ENCODE measurements around the gene RGS6. TPM values are rescaled to one million over a fixed set of nuclear protein-coding genes. Genes with fewer than 3 reads are reported as not detected.

RGS6 gene
- polyA plus RNA-seq, 3 donors: not detected

DNA sequence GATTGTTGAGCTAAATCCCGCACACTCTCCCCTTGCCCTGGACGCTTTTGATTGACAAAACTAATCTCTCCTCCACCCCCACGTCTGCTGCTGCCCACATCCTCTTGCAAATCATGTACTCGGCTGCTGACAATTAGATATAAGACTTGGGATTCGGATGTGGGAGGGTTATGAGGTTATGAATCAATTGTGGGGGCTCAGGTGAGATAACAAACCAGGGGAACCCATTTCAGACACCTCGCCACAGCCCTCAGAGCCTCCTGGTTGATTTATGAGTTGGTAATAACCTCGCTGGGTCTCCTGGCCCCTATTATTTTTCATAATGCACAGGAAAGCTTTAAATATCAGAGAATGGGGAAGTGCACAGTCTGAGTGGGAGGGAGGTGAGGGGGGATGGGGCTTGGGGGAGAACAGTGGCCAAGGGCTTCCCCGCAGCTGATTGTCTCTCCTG lies 511.8 kb downstream of the RGS6 start:
- H3K9ac ChIP-seq (ENCODE audit: insufficient read depth, low read length, poor library complexity, severe bottlenecking): no peak overlapping the region
- no CpG with 5 or more reads among the region's 8 CpGs for WGBS (ENCODE audit: insufficient coverage)
- H3K4me1 Mint-ChIP-seq: peaks cover 22% of the 10 kb centered on the region
- no peaks in the 10 kb centered on the region for H3K9me3 ChIP-seq (replicated peaks in 1 of 2; ENCODE audit: control insufficient read depth in 1 of 2, insufficient read depth in 1 of 2, low read length in 2 of 2)
- peak overlapping the region in 1 of 3 experiments; percentile 48 for H3K4me3 ChIP-seq (replicated peaks in 1 of 3; ENCODE audit: low read depth in 2 of 3, low read length in 3 of 3)
- no peak for DNase-seq
- H2AFZ ChIP-seq (ENCODE audit: insufficient read depth, low read depth, low read length, poor library complexity, severe bottlenecking): peak overlapping the region; percentile 52
- no peaks in the 10 kb centered on the region for H3K79me2 ChIP-seq (ENCODE audit: insufficient read depth, low read length)
- H4K20me1 ChIP-seq (ENCODE audit: insufficient read depth, low read length): no peaks in the 10 kb centered on the region
- H3K27me3 Mint-ChIP-seq (ENCODE audit: low read depth in 3 of 3): peaks cover 0 to 9% (median 6%) of the 10 kb centered on the region in 3 donors
- TF ChIP-seq, protein P1, sequence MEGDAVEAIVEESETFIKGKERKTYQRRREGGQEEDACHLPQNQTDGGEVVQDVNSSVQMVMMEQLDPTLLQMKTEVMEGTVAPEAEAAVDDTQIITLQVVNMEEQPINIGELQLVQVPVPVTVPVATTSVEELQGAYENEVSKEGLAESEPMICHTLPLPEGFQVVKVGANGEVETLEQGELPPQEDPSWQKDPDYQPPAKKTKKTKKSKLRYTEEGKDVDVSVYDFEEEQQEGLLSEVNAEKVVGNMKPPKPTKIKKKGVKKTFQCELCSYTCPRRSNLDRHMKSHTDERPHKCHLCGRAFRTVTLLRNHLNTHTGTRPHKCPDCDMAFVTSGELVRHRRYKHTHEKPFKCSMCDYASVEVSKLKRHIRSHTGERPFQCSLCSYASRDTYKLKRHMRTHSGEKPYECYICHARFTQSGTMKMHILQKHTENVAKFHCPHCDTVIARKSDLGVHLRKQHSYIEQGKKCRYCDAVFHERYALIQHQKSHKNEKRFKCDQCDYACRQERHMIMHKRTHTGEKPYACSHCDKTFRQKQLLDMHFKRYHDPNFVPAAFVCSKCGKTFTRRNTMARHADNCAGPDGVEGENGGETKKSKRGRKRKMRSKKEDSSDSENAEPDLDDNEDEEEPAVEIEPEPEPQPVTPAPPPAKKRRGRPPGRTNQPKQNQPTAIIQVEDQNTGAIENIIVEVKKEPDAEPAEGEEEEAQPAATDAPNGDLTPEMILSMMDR (IDR thresholded peaks at IDR 0.05): no peak
- peaks cover 4 to 10% of the 10 kb centered on the region in 2 donors for H3K4me1 ChIP-seq (ENCODE audit: control insufficient read depth in 1 of 2, insufficient read depth in 2 of 2, low read length in 2 of 2)
- peak overlapping the region; percentile 26 for H3K4me2 ChIP-seq (replicated peaks; ENCODE audit: extremely low read depth, low read length, poor library complexity, severe bottlenecking)
- intact Hi-C loops (cut with micrococcal nuclease): no loop called here
- peak overlapping the region in 1 of 7 donors; percentile 7 for H3K27ac Mint-ChIP-seq
- no peaks in the 10 kb centered on the region for H3K36me3 ChIP-seq (replicated peaks in 1 of 2; ENCODE audit: control insufficient read depth in 1 of 2, insufficient read depth in 2 of 2, low read length in 2 of 2)
- H3K36me3 Mint-ChIP-seq: no peaks in the 10 kb centered on the region
- peak overlapping the region in 1 of 2 donors; percentile 77 for H3K4me3 Mint-ChIP-seq
- peaks cover 0 to 2% (median 0%) of the 10 kb centered on the region in 7 donors for H3K9me3 Mint-ChIP-seq
- no peaks in the 10 kb centered on the region for H3K27me3 ChIP-seq (ENCODE audit: control insufficient read depth in 2 of 2, insufficient read depth in 2 of 2, low read length in 2 of 2)
- no peak overlapping the region for H3K27ac ChIP-seq (ENCODE audit: low read depth in 1 of 2, low read length in 2 of 2)

DNA sequence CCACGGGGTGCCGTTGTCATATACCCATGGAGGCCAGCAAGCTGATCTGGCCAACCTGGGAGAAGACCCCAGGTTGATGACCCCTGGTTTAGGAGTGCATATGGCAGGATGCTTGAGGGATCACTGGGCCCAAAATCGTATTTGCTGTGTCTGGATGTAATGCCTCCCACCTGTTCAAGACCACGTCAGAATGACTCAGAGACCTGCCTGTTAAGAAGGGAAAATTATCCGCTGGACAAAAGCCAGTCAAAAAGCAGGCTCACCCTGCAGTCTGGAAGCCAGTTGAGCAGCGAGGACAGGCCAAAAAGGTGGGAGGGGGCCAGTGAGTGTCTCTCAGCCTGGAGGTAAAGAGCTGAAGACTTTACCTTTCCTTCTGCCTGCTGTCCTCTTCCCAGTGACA lies 512.5 kb downstream of the RGS6 start:
- intact Hi-C loops (cut with micrococcal nuclease): no loop called here
- DNase-seq: no peak
- Mint-ChIP-seq H3K27ac (no peak overlapping the region), H3K9me3 (peaks cover 0 to 2% (median 0%) of the 10 kb centered on the region in 7 donors), H3K4me1 (peaks cover 19% of the 10 kb centered on the region), H3K4me3 (no peak overlapping the region), H3K27me3 (ENCODE audit: low read depth in 3 of 3) (peaks cover 0 to 7% (median 6%) of the 10 kb centered on the region in 3 donors), H3K36me3 (no peaks in the 10 kb centered on the region)
- no peaks in the 10 kb centered on the region for H3K79me2 ChIP-seq (ENCODE audit: insufficient read depth, low read length)
- no peak overlapping the region for H3K4me2 ChIP-seq (replicated peaks; ENCODE audit: extremely low read depth, low read length, poor library complexity, severe bottlenecking)
- no peaks in the 10 kb centered on the region for H4K20me1 ChIP-seq (ENCODE audit: insufficient read depth, low read length)
- no peak overlapping the region for H3K9ac ChIP-seq (ENCODE audit: insufficient read depth, low read length, poor library complexity, severe bottlenecking)
- TF ChIP-seq, protein P1 (IDR thresholded peaks at IDR 0.05): no peak
- no peaks in the 10 kb centered on the region for H3K36me3 ChIP-seq (replicated peaks in 1 of 2; ENCODE audit: control insufficient read depth in 1 of 2, insufficient read depth in 2 of 2, low read length in 2 of 2)
- H3K27me3 ChIP-seq (ENCODE audit: control insufficient read depth in 2 of 2, insufficient read depth in 2 of 2, low read length in 2 of 2): no peaks in the 10 kb centered on the region
- no peak overlapping the region for H3K4me3 ChIP-seq (replicated peaks in 1 of 3; ENCODE audit: low read depth in 2 of 3, low read length in 3 of 3)
- no peak overlapping the region for H2AFZ ChIP-seq (ENCODE audit: insufficient read depth, low read depth, low read length, poor library complexity, severe bottlenecking)
- H3K27ac ChIP-seq (ENCODE audit: low read depth in 1 of 2, low read length in 2 of 2): no peak overlapping the region
- 78% methylated on average over 5 of the region's 6 CpGs for WGBS (ENCODE audit: insufficient coverage)
- H3K9me3 ChIP-seq (replicated peaks in 1 of 2; ENCODE audit: control insufficient read depth in 1 of 2, insufficient read depth in 1 of 2, low read length in 2 of 2): no peaks in the 10 kb centered on the region
- peaks cover 4 to 10% of the 10 kb centered on the region in 2 donors for H3K4me1 ChIP-seq (ENCODE audit: control insufficient read depth in 1 of 2, insufficient read depth in 2 of 2, low read length in 2 of 2)
